Activated naive CD4-positive, alpha-beta T cell treated with anti-CD3 and anti-CD28 coated beads, Interleukin-2, amount 10 ng/mL, durations not matched to agents 7 days and 5 days (primary cell): ENCODE data around the gene MARCHF4.

Source experiments
- CTCF ChIA-PET: fragments of 350-600 bp; sonication (Branson Sonifier 250); formaldehyde crosslinking; loops from one replicate; lab custom pipeline; 2021; ENCODE audit warnings: antibody characterized with exemption; lab: Charles Lee
- DNase-seq: peaks from one replicate; pipeline ENCODE4 v3.0.0-alpha.2; 2020
- H3K27ac Mint-ChIP-seq: one replicate; pipeline ENCODE4 v1.8.0; 2021; ENCODE audit warnings: mild to moderate bottlenecking, moderate library complexity, mixed read lengths
- H3K27me3 Mint-ChIP-seq: one replicate; pipeline ENCODE4 v1.8.0; 2021; ENCODE audit warnings: mild to moderate bottlenecking, mixed read lengths
- H3K36me3 Mint-ChIP-seq: one replicate; pipeline ENCODE4 v1.8.0; 2021; ENCODE audit warnings: mixed read lengths
- H3K4me1 Mint-ChIP-seq: one replicate; pipeline ENCODE4 v1.8.0; 2021; ENCODE audit warnings: mixed read lengths
- H3K4me3 Mint-ChIP-seq: one replicate; pipeline ENCODE4 v1.8.0; 2021; ENCODE audit warnings: mild to moderate bottlenecking, moderate library complexity, mixed read lengths
- H3K9me3 Mint-ChIP-seq: one replicate; pipeline ENCODE4 v1.8.0; 2021; ENCODE audit warnings: mixed read lengths

Gene MARCHF4

DNA sequence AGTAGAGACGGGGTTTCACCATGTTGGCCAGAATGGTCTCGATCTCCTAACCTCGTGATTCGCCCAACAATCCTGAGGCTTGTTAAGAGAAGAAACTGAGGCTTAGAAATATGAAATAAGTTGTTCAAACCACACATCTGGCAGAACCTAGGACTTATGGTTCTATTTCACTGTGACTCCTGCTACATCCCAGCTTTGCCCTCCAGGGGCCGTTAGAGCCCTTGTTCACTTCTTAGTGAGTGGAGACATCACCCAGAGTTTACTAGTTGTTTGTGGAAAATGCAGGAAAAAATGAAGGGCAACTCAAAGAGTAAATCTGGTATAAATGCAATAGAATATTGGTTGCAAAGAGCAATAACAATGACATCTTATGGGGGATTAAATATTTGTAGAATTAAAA is 43.9 kb downstream of the MARCHF4 start:
- H3K27ac Mint-ChIP-seq, result no peak overlapping the region
- H3K4me1 Mint-ChIP-seq, result no peaks in the 10 kb centered on the region
- no peak overlapping the region for H3K4me3 Mint-ChIP-seq
- peak; percentile 39 for DNase-seq
- no peaks in the 10 kb centered on the region for H3K36me3 Mint-ChIP-seq
- no peaks in the 10 kb centered on the region for H3K9me3 Mint-ChIP-seq
- CTCF ChIA-PET, result interaction anchor here (2.6 kb wide), 1 partner anchor 75 kb away, joined by 22 read pairs; no protein-coding TSS in a partner anchor
- no peaks in the 10 kb centered on the region for H3K27me3 Mint-ChIP-seq

GRCh38 chr2:216327447-216327935 is 44.8 kb downstream of the MARCHF4 start:
- Mint-ChIP-seq H3K4me1 (no peaks in the 10 kb centered on the region), H3K36me3 (no peaks in the 10 kb centered on the region), H3K27me3 (no peaks in the 10 kb centered on the region), H3K27ac (no peak overlapping the region), H3K4me3 (no peak overlapping the region), H3K9me3 (no peaks in the 10 kb centered on the region)
- no peak for DNase-seq
- CTCF ChIA-PET, result interaction anchor here (2.6 kb wide), 1 partner anchor 76 kb away, joined by 22 read pairs; no protein-coding TSS in a partner anchor
